Upper lobe of left lung (tissue), 6 donors: ENCODE data around the gene VPS8. TPM values are rescaled to one million over a fixed set of nuclear protein-coding genes. Genes with fewer than 3 reads are reported as not detected.

Source experiments
- ATAC-seq, 2 donors: fragments of 200-7000 bp; cut with Tn5 transposase; one replicate each; pipeline ENCODE4 v1.9.1; 2022; ENCODE audit warnings: mild to moderate bottlenecking in 2 of 2, moderate library complexity in 2 of 2; ENCODE audit not compliant: low FRiP score in 2 of 2
- DNase-seq, 2 donors: peaks; one replicate each; pipeline ENCODE4 v3.0.0-alpha.2; 2019 to 2020
- H3K27ac ChIP-seq, 4 donors: fragments of 200-600 bp; sonication (generic); one replicate each; pipeline ENCODE4 v1.5.1; 2016 to 2019
- H3K27me3 ChIP-seq, 4 donors: fragments of 200-600 bp; sonication (generic); one replicate each; pipeline ENCODE4 v1.5.1; 2017 to 2019
- H3K36me3 ChIP-seq, 4 donors: fragments of 200-600 bp; sonication (generic); one replicate each; pipeline ENCODE4 v1.5.1; 2016 to 2019
- H3K4me1 ChIP-seq, 4 donors: fragments of 200-600 bp; sonication (generic); one replicate each; pipeline ENCODE4 v1.5.1; 2018 to 2019
- H3K4me3 ChIP-seq, 4 donors: fragments of 200-600 bp; sonication (generic); one replicate each; pipeline ENCODE4 v1.5.1; 2017 to 2019; ENCODE audit warnings: mild to moderate bottlenecking in 2 of 4, moderate library complexity in 1 of 4
- H3K9me3 ChIP-seq, 4 donors: fragments of 200-600 bp; sonication (generic); one replicate each; pipeline ENCODE4 v1.5.1; 2018 to 2019
- EP300 ChIP-seq, 4 donors: sonication (generic); formaldehyde crosslinking; IDR thresholded peaks; one replicate each; pipeline ENCODE4 v1.5.1; 2017; ENCODE audit warnings: antibody characterized with exemption in 4 of 4, control low read depth in 2 of 4
- POLR2A ChIP-seq, 4 donors: fragments of 450-650 bp; IDR thresholded peaks; one replicate each; pipeline ENCODE4 v1.5.1; 2016 to 2017; ENCODE audit warnings: antibody characterized with exemption in 4 of 4, mild to moderate bottlenecking in 2 of 4
- POLR2AphosphoS5 ChIP-seq, 2 donors: sonication (generic); formaldehyde crosslinking; IDR thresholded peaks; one replicate each; pipeline ENCODE4 v1.5.1; 2017; ENCODE audit warnings: antibody characterized with exemption in 2 of 2
- WGBS, 2 donors: methylation state at CpG; one replicate each; pipeline ENCODE4 v1.1.5; 2017 to 2018; 5-methylcytosine and 5-hydroxymethylcytosine counted together
- total RNA-seq, 6 donors: library from RNA; depleted of rRNA in 4 of 6; stranded (reverse); fragments of >200 nt in 4 of 6; gene quantifications; one replicate each; pipeline versions ENCODE4 v1.1.0 to v1.2.1, GENCODE V29; 2016 to 2021
- TF ChIP-seq, protein P1 (sequence below), 6 experiments: fragments of 450-650 bp in 4 of 6; fragments of 200-600 bp in 2 of 6; sonication (generic) in 2 of 6; IDR thresholded peaks; one replicate each; pipeline ENCODE4 v1.5.1; 2016 to 2019; ENCODE audit warnings: antibody characterized with exemption in 6 of 6
- donor health status: DM: no; HTN: no; CAD: no; lungs with moderate emphysema.
- donor health status: DM: no; HTN: yes; CAD: no; lungs with severe emphysema.

VPS8 gene
- total RNA-seq, 6 donors from 2014 or later, result 50.9 to 147 (median 61.5) TPM

DNA sequence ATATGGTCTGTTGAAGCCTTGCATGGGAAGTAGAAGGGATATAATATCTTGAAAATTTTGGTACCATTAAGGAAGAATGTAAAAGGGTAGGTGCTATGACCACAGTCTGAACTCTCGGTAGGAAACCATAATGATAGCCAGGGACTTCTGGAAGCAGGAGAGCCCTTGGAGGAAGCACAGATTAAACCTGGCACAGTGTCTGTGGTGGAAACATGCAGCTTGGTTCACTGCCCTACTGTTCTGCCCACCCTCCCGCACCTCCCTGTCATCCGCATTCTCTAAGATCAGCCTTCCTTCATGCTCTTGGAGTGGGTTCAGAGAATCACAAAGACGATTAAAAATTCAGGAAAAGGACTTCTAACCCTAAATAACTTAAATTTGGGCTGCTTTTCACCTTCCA lies 20.9 kb downstream of the VPS8 start:
- DNase-seq (no peak), ATAC-seq (no peak)
- H3K27ac ChIP-seq, result no peak overlapping the region
- H3K4me1 ChIP-seq, result no peaks in the 10 kb centered on the region
- 86 to 96% methylated on average over 4 of the region's 4 CpGs for WGBS, 2 donors
- TF ChIP-seq EP300 (IDR thresholded peaks at IDR 0.05) (no peak), POLR2A (IDR thresholded peaks at IDR 0.05) (no peak), POLR2AphosphoS5 (IDR thresholded peaks at IDR 0.05) (no peak)
- TF ChIP-seq, protein P1, sequence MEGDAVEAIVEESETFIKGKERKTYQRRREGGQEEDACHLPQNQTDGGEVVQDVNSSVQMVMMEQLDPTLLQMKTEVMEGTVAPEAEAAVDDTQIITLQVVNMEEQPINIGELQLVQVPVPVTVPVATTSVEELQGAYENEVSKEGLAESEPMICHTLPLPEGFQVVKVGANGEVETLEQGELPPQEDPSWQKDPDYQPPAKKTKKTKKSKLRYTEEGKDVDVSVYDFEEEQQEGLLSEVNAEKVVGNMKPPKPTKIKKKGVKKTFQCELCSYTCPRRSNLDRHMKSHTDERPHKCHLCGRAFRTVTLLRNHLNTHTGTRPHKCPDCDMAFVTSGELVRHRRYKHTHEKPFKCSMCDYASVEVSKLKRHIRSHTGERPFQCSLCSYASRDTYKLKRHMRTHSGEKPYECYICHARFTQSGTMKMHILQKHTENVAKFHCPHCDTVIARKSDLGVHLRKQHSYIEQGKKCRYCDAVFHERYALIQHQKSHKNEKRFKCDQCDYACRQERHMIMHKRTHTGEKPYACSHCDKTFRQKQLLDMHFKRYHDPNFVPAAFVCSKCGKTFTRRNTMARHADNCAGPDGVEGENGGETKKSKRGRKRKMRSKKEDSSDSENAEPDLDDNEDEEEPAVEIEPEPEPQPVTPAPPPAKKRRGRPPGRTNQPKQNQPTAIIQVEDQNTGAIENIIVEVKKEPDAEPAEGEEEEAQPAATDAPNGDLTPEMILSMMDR (IDR thresholded peaks at IDR 0.05), result no peak
- no peaks in the 10 kb centered on the region for H3K9me3 ChIP-seq
- no peak overlapping the region for H3K4me3 ChIP-seq
- H3K27me3 ChIP-seq, result no peaks in the 10 kb centered on the region
- peaks cover 0 to 71% (median 15%) of the 10 kb centered on the region in 4 donors for H3K36me3 ChIP-seq

DNA sequence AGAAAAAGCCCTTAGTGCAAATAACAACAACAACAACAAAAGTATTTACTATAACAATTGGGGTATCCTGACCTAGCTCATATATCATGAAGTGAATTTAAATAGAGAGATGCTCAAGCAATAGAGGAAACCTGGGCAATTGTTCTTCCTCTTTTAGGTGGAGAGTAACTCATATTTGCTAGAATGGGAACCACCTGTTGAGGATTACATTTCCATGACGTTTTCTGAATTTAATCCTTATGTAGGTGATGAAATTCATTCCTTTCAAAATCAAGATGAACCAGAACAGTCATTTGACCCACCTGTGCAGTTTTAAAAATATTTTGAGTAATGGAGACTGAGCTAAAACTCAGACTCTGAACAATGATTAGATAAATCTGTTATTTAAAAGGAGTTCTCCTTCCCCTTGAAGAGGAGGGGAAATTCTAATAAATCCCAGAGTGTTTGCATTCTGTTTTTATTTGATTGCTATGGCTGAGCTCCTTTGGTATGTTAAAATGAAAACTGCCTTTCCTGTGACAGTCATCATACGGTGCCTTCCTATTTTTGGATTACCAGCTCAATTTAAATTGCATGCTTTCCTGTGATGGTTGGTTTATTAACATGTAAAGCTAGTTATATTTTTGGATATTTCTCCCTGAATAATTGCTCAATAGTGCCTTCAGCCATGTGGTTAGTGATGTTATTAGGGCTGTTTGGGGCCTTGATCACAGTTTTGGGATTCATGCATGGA lies 24.3 kb downstream of the VPS8 start:
- H3K36me3 ChIP-seq, result peaks cover 0 to 55% (median 16%) of the 10 kb centered on the region in 4 donors
- no peaks in the 10 kb centered on the region for H3K9me3 ChIP-seq
- TF ChIP-seq POLR2AphosphoS5 (IDR thresholded peaks at IDR 0.05) (no peak), EP300 (IDR thresholded peaks at IDR 0.05) (no peak), POLR2A (IDR thresholded peaks at IDR 0.05) (no peak)
- TF ChIP-seq, protein P1 (IDR thresholded peaks at IDR 0.05), result no peak
- H3K27me3 ChIP-seq, result no peaks in the 10 kb centered on the region
- DNase-seq (no peak), ATAC-seq (no peak)
- WGBS, 2 donors, result 64% methylated on average over 2 of the region's 2 CpGs
- no peaks in the 10 kb centered on the region for H3K4me1 ChIP-seq
- no peak overlapping the region for H3K4me3 ChIP-seq
- no peak overlapping the region for H3K27ac ChIP-seq

DNA sequence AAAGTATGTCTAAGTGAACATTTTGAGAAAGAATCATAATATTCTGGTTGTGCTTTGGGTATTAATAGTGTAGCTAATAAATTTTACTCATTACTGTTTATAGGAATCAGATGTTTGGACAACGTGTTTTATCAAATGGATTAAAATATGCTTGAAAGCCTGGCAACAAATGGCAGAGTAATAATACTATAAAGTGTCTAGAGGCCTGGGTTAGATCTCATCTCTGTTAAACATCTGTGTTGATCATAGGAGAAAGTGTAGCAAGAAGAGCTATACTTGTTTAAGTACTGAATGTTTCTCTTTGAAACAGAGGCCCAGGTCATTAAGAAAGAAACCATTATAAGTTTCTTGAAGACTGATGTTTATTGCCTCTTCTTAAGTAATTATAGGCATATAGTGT lies 30.5 kb downstream of the VPS8 start:
- no peak for ATAC-seq
- no peak overlapping the region for H3K27ac ChIP-seq
- H3K9me3 ChIP-seq, result no peaks in the 10 kb centered on the region
- peaks cover 0 to 6% (median 1%) of the 10 kb centered on the region in 4 donors for H3K36me3 ChIP-seq
- TF ChIP-seq POLR2A (IDR thresholded peaks at IDR 0.05) (no peak), POLR2AphosphoS5 (IDR thresholded peaks at IDR 0.05) (no peak)
- TF ChIP-seq, protein P1 (IDR thresholded peaks at IDR 0.05), result no peak
- 78 to 88% methylated on average over 1 of the region's 1 CpG for WGBS, 2 donors
- DNase-seq, result no peak
- H3K27me3 ChIP-seq, result no peaks in the 10 kb centered on the region
- no peak overlapping the region for H3K4me3 ChIP-seq
- peaks cover 0 to 4% (median 0%) of the 10 kb centered on the region in 4 donors for H3K4me1 ChIP-seq

DNA sequence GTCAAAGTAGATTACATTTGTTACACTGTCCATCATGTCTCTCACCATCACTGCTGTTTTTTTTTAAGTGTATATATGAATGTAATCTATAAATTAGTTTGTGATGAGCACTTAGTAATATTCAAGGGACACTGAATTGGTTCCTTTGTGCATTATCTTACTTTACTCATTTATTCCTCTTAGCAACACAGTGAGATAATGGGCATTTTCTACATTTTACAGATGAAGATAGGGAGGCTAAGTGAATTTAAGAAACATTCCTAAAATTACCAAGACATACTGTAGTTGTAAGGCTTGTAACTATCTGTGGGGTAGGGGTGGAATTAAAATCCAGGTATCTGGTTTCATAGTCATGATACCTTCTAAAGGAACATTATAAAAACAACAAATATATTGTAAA lies 33.9 kb downstream of the VPS8 start:
- H3K27me3 ChIP-seq, result no peaks in the 10 kb centered on the region
- DNase-seq, result no peak
- H3K36me3 ChIP-seq, result peaks cover 0 to 11% (median 2%) of the 10 kb centered on the region in 4 donors
- H3K9me3 ChIP-seq, result no peaks in the 10 kb centered on the region
- no peak for ATAC-seq
- no peak overlapping the region for H3K27ac ChIP-seq
- no peak overlapping the region for H3K4me3 ChIP-seq
- peaks cover 0 to 4% (median 0%) of the 10 kb centered on the region in 4 donors for H3K4me1 ChIP-seq
- TF ChIP-seq POLR2AphosphoS5 (IDR thresholded peaks at IDR 0.05), result no peak
- TF ChIP-seq, protein P1 (IDR thresholded peaks at IDR 0.05), result no peak
- TF ChIP-seq EP300 (IDR thresholded peaks at IDR 0.05), result no peak
- no peak for TF ChIP-seq POLR2A (IDR thresholded peaks at IDR 0.05)

DNA sequence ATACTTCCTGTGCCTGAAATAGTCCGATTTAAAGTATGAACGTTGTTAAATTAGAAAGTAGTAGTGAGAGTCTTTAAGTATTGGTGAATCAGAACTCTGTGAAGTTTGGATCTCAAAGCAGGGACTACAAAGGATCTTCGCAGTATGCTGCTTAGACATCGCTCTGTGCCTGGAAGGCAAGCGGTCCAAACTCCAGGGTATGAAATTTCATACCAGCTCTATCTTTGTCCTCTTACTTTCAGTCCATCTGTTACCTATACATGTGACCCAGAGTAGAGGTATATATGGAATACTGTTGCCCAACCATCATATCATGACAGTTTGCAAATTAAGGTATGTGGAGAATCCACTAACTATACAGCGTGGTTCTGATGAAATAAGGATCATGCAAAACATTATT lies 34.5 kb downstream of the VPS8 start:
- no peak for TF ChIP-seq POLR2A (IDR thresholded peaks at IDR 0.05)
- TF ChIP-seq, protein P1 (IDR thresholded peaks at IDR 0.05), result no peak
- no peak for TF ChIP-seq POLR2AphosphoS5 (IDR thresholded peaks at IDR 0.05)
- TF ChIP-seq EP300 (IDR thresholded peaks at IDR 0.05), result no peak
- Histone ChIP-seq H3K27ac (no peak overlapping the region), H3K36me3 (peaks cover 0 to 18% (median 5%) of the 10 kb centered on the region in 4 donors), H3K4me1 (peaks cover 0 to 4% (median 0%) of the 10 kb centered on the region in 4 donors), H3K4me3 (no peak overlapping the region), H3K9me3 (no peaks in the 10 kb centered on the region), H3K27me3 (no peaks in the 10 kb centered on the region)
- no peak for ATAC-seq
- DNase-seq, result no peak
- 84 to 85% methylated on average over 6 of the region's 6 CpGs for WGBS, 2 donors
